Hematopoietic multipotent progenitor cell (in vitro differentiated cells): ENCODE data around the gene NR1I2. TPM values are rescaled to one million over a fixed set of nuclear protein-coding genes. Genes with fewer than 3 reads are reported as not detected.

Source experiments
- total RNA-seq: library from RNA; depleted of rRNA; stranded (reverse); fragments of >200 nt; gene quantifications from one replicate; pipeline ENCODE4 v1.2.3, GENCODE V29; 2012

The NR1I2 gene
- total RNA-seq, 1 donor, result 2.4 TPM

Other genes with a start within 250 kb of the NR1I2 start
- 0.54 TPM for gene CD80, start 222.5 kb upstream of the NR1I2 start, total RNA-seq
- gene ADPRH, start 202.6 kb upstream of the NR1I2 start, total RNA-seq, result 7.3 TPM
- not detected for gene PLA1A, start 184.2 kb upstream of the NR1I2 start, total RNA-seq
- 0.54 TPM for gene POPDC2, start 121.5 kb upstream of the NR1I2 start, total RNA-seq
- 7.5 TPM for gene COX17, start 104.7 kb upstream of the NR1I2 start, total RNA-seq
- 0.54 TPM for gene CFAP91, start 79.1 kb upstream of the NR1I2 start, total RNA-seq